SJSA1 (cell line): ENCODE data around the gene PPFIBP1. TPM values are rescaled to one million over a fixed set of nuclear protein-coding genes. Genes with fewer than 3 reads are reported as not detected.
A peak's percentile ranks its signal among the peaks of the same experiment; 100 is the strongest.

Experiments used
- DNase-seq, 2 experiments: peaks; one replicate each; pipeline ENCODE4 v3.0.0-alpha.2; 2015 to 2020; ENCODE audit warnings: low spot score in 2 of 2, low read depth in 1 of 2
- H3K27ac ChIP-seq: fragments of 250-450 bp; sonication (Bioruptor Pico); 2 replicates; pipeline ENCODE4 v1.5.1; 2020; ENCODE audit warnings: mild to moderate bottlenecking, moderate library complexity
- H3K27me3 ChIP-seq: fragments of 250-450 bp; sonication (Bioruptor Pico); replicated peaks from 2 replicates; pipeline ENCODE4 v1.5.1; 2020; ENCODE audit warnings: mild to moderate bottlenecking, moderate library complexity
- H3K36me3 ChIP-seq: fragments of 250-450 bp; sonication (Bioruptor Pico); 2 replicates; pipeline ENCODE4 v1.5.1; 2020; ENCODE audit warnings: mild to moderate bottlenecking
- H3K4me1 ChIP-seq: fragments of 250-450 bp; sonication (Bioruptor Pico); replicated peaks from 2 replicates; pipeline ENCODE4 v1.6.1; 2021; ENCODE audit warnings: mild to moderate bottlenecking
- H3K4me3 ChIP-seq: fragments of 250-450 bp; sonication (Bioruptor Pico); 2 replicates; pipeline ENCODE4 v1.5.1; 2020; ENCODE audit warnings: mild to moderate bottlenecking
- H3K9me3 ChIP-seq: fragments of 250-450 bp; sonication (Bioruptor Pico); replicated peaks from 2 replicates; pipeline ENCODE4 v1.5.1; 2020; ENCODE audit warnings: mild to moderate bottlenecking
- total RNA-seq: library from RNA; depleted of rRNA; stranded (reverse); fragments of >200 nt; shearing (Covaris generic); gene quantifications from 2 replicates; pipeline ENCODE4 v1.2.3, GENCODE V29; 2014

The PPFIBP1 gene
- total RNA-seq, 1 experiment from 2014 or later = 52.9 TPM

DNA sequence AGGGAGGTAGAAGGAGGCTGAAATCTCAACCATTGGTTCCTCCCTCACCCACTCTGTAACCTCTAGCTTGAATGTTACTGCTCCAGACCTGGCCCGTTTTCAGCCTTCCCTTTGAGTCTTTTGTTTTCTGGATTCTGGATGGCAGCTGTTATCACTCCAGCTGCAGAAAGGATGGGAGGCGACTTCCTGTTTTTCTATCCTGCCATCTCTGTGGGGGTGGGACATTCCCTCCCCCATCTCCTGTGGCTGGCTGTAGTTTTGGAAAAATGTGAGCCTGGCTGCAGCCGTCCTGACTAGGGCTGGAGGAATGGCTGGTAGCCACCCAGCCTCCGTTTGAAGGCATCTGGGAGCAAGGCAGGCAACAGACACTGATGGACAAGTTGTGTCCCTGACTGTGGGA lies 2.9 kb upstream of the PPFIBP1 start:
- H3K27ac ChIP-seq = no peak overlapping the region
- H3K27me3 ChIP-seq = no peaks in the 10 kb centered on the region
- H3K4me3 ChIP-seq = no peak overlapping the region
- H3K36me3 ChIP-seq = no peaks in the 10 kb centered on the region
- no peaks in the 10 kb centered on the region for H3K9me3 ChIP-seq
- peak in 1 of 2 experiments; percentile 15 for DNase-seq
- peaks cover 19% of the 10 kb centered on the region for H3K4me1 ChIP-seq

DNA sequence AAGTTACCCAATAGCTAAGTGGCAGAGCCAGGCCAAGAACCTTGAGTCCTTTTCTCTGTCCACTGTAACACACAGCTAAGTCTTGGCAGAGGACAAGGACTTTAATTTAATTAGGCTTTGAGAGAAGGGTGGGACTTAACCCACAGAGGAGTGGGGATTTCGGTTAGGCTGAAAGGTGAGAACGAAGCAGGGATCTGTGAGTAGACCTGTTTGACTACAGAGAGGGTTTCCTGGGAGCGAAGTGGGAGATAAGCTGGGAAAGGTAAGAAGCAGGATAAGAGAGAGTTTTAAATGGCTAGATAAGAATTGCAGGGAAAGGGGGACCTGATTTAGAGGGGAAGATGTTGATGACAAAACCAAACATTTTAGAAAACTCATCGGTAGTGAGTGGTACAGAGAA lies 2.0 kb upstream of the PPFIBP1 start:
- Histone ChIP-seq H3K27ac (no peak overlapping the region), H3K4me3 (no peak overlapping the region), H3K9me3 (no peaks in the 10 kb centered on the region), H3K4me1 (peaks cover 21% of the 10 kb centered on the region), H3K36me3 (no peaks in the 10 kb centered on the region), H3K27me3 (no peaks in the 10 kb centered on the region)
- DNase-seq = no peak

DNA sequence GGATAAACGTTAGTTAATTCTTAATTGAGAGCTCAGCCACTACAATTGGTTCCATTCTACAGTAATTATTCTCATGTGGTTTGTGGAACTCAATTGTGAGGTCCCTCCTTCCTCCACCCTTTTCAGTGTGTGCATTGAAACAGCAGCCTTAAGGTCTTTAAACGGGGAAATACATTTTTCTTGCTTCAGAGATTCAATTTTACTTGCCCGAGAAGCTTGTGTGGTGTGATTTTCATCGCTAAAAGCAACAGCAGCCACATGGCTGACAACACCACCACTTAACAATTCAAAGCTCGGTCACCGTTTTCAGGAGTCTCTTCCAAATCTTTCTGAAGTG lies 733 bp upstream of the PPFIBP1 start:
- H3K36me3 ChIP-seq = no peaks in the 10 kb centered on the region
- H3K27ac ChIP-seq = peak overlapping the region; percentile 65
- H3K4me1 ChIP-seq = peaks cover 21% of the 10 kb centered on the region
- DNase-seq = no peak
- H3K9me3 ChIP-seq = no peaks in the 10 kb centered on the region
- H3K4me3 ChIP-seq = peak overlapping the region; percentile 63
- H3K27me3 ChIP-seq = no peaks in the 10 kb centered on the region

DNA sequence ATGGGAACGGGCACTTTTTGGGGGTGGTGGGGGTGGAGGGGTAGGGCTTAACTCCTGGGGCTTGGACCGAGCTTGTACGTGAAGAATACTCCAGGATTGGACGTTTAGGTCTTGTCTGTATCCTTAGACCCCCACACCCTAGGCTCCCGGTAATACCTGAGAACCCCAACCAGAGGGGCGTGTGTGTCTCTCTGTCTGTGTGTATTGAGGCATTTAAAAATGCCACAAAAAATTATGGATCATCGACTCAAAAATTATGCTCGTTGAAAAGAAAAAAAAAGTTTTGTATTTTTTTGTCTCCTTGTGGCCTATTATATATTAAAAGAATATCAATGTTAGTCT lies 459 bp downstream of the PPFIBP1 start:
- Histone ChIP-seq H3K36me3 (0 out of 2 replicates have a peak, but pooled peaks cover 6% of the 10 kb centered on the region), H3K9me3 (no peaks in the 10 kb centered on the region), H3K4me3 (peak overlapping the region; percentile 63), H3K27me3 (no peaks in the 10 kb centered on the region), H3K27ac (peak overlapping the region; percentile 65), H3K4me1 (peaks cover 30% of the 10 kb centered on the region)
- no peak for DNase-seq

DNA sequence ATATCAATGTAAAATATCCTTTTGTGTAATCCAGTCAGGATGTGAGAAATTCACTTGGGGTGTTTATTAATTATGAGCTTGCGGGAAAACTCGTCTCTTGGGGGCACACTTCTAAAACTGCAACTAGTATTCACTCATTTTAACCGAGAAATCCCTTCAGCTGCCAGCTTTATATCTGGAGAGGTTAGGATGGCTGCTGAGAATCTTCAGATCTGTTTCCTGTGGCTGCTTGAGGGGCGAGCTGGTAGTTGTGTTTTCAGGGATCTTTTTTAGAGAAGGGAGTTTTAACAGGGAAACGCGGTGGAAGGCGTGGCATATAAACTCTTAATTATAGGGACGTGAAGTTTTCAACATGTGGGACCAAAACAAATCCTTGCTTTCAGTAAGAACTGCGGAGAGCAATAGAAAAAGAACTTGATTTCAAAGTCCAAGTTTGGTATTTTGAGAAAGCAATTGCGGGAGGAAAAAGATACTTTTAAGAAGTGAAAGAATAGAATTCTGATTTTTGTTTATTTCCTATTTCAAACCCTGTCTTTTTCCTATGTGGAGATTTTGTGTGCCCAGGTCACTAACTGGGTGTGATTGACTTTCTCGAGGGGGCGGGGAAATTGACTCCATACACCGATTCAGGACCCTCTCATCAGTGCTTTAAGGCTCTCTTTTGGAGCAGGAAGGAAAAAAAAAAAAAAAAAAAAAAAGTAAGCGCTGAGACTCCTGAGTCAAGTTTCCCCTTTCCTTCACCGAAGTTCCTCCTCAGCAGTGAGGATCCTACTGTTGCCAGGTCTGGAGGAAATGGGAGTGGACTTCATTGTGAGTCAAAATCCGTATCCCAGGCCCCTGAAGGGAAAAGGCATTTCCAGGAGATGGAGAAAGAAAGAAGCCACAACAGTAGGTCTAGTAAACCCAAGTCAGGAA lies 1.1 kb downstream of the PPFIBP1 start:
- peak in 1 of 2 experiments; percentile 34 for DNase-seq
- no peaks in the 10 kb centered on the region for H3K9me3 ChIP-seq

DNA sequence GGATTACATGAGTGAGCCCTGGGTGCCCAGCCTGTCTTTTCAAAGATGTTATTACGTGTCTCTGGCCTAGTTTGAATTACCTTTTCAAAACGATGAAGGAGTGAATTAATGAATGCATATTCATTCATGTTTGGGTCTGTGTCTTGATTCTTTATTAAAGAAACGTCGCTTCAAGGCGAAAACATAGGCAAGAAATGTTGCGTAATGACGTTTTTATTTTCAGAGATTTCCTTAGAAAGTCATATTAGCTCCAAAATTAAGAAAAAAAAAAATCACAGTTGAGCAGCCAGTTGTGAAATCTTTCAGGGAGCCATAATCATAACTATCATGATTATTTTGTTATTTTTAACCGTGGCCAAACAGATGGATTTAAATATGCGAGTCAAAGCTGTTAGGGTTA lies 3.5 kb downstream of the PPFIBP1 start:
- Histone ChIP-seq H3K4me1 (peaks cover 34% of the 10 kb centered on the region), H3K27ac (no peak overlapping the region), H3K9me3 (no peaks in the 10 kb centered on the region), H3K27me3 (no peaks in the 10 kb centered on the region), H3K4me3 (no peak overlapping the region), H3K36me3 (peaks cover 16% of the 10 kb centered on the region; the same call in 1 of the 2 replicates)
- DNase-seq = no peak

More for the DNA sequence above, 1.1 kb downstream of the PPFIBP1 start:
- Histone ChIP-seq H3K4me1 (peaks cover 34% of the 10 kb centered on the region), H3K36me3 (0 out of 2 replicates have a peak, but pooled peaks cover 6% of the 10 kb centered on the region), H3K27ac (peak overlapping the region; percentile 37), H3K27me3 (no peaks in the 10 kb centered on the region), H3K4me3 (peak overlapping the region; percentile 63)

DNA sequence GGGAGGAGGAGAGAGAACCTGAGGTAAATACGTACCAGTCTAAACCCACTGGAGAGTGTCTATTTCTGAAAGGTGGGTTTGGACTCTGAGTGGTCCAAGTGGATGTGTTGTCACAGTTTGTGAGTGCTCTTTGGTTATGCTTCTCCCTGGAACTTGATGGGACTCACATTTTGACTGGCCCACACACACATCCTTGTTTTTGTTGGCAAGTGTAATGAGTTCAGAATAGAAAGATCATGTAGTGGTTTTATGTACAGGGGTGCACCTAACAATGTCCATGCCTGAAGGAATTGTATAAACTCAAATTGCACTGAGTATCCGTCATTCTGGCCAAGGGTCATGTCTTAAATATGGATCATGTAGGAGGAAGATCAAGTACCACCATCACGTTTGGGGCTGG lies 4.8 kb downstream of the PPFIBP1 start:
- Histone ChIP-seq H3K4me1 (peaks cover 32% of the 10 kb centered on the region), H3K9me3 (no peaks in the 10 kb centered on the region), H3K4me3 (no peak overlapping the region), H3K27ac (no peak overlapping the region), H3K27me3 (no peaks in the 10 kb centered on the region), H3K36me3 (peaks cover 16% of the 10 kb centered on the region; the same call in 1 of the 2 replicates)
- no peak for DNase-seq

DNA sequence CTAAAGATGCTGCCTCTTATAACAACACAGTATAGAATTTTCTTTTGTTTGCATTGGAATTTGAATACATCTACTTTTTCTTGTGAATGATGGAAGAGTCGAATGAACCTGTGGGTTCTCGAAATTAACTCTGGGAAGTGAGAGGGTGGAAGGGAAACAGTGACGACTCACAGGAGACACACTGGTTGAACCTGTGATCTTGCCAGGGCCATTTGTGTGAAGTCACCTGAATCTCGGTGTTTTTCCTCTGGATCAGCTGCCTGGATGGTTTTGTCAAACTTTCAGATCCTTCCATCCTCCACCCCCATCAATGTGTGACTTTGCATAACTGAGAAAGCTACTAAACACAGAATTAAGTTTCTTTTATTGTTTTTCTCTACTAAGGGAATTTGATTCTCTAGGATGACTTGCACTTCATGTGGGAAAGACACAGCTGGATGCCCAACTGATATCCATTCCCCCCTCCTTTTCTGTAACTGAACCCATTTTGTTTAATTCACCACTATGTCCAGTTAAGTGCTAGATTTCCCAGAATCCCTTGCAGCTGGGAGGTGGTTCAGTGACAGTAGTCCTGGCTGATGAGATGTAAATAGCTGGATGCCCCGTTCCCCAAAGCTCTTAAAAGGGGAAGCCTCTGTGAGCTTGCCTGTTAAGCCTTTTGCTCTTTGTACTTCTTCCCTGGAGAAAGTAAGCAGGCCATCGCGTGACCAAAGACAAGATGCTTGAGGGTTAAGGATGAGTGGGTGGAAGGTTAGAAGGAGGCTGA lies 6.3 kb downstream of the PPFIBP1 start:
- no peak for DNase-seq
- Histone ChIP-seq H3K27ac (peak overlapping the region; percentile 2), H3K4me1 (peaks cover 45% of the 10 kb centered on the region), H3K4me3 (no peak overlapping the region), H3K27me3 (no peaks in the 10 kb centered on the region; the same call in 1 of the 2 replicates), H3K36me3 (peaks cover 23% of the 10 kb centered on the region), H3K9me3 (no peaks in the 10 kb centered on the region)

DNA sequence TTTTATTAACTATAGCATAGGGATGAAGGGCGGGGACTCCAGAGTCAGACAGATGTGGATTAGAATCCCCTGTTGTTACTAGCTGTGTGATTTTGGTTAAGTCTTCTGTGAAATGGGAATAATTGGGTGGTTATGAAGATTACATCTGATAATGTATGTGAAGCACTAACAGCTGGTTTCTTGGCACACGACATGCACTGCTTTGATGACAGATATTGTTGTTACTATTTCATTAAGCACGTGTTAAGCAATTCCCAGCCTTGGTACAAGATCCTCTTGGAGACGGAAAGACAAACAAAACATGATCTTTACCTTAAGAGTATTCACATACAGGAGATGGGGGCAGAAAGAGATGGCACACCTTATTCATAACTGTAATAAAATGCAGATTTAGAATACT lies 7.9 kb downstream of the PPFIBP1 start:
- Histone ChIP-seq H3K27ac (no peak overlapping the region), H3K9me3 (no peaks in the 10 kb centered on the region), H3K4me1 (peaks cover 37% of the 10 kb centered on the region), H3K27me3 (no peaks in the 10 kb centered on the region; the same call in 1 of the 2 replicates), H3K4me3 (no peak overlapping the region), H3K36me3 (peaks cover 34% of the 10 kb centered on the region)
- DNase-seq = no peak

DNA sequence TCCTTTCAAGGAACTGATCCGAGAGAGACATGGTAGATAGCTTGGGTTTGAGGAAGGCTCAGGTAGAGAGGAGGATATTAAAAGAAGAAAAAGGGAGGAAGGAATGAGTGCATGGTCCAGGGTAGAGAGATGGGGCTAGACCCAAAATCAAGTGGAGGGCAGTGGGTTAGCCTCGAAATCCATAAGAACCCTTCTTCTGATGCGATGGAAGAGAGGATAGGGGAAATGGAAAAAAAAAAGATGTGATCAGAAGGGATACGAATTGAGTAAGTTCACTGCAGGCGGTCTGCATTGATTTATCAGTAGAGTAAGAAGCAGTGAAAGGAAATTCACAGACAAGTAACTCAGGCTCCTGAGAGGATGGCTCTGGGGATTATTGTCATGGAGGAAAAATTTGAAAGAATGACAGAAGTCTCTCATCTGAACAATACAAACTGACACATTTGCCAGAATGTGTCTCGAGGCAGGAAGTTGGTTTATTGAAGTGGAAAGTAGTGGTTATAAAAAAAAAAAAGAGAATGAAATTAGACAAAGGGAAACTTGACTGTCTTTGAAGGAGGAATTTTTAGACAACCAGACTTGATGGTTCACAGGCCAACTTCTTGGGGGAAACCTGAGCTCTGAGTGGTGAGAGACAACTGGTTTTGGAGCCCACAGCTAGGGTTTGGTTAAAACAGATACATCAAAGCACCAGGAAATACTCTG lies 10.2 kb downstream of the PPFIBP1 start:
- Histone ChIP-seq H3K9me3 (no peaks in the 10 kb centered on the region), H3K4me3 (no peak overlapping the region), H3K4me1 (peaks cover 40% of the 10 kb centered on the region), H3K27me3 (no peaks in the 10 kb centered on the region; the same call in 1 of the 2 replicates), H3K36me3 (peaks cover 28% of the 10 kb centered on the region), H3K27ac (peak overlapping the region; percentile 78)
- DNase-seq = peak in 1 of 2 experiments; percentile 52

DNA sequence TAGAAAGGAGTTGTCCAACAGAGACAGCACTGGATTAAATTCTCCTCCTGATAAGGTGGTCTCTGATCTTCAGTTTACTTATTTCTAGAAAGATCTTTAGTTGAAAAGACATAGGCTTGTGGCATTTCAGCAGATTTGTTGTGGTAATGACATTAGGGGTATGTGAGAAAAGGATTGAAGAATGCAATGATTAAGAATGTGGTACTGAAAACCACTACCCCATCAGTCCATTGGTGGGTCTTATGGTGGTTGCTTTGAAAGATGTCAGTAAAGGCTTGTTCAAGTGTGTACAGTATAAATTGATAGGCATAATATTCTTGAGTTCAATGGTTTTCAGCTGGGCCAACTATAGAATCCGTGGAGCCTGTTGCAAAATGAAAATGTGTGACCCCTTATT lies 10.8 kb downstream of the PPFIBP1 start:
- Histone ChIP-seq H3K4me1 (peaks cover 40% of the 10 kb centered on the region), H3K27ac (peak overlapping the region; percentile 78), H3K36me3 (peaks cover 27% of the 10 kb centered on the region), H3K27me3 (no peaks in the 10 kb centered on the region; the same call in 1 of the 2 replicates), H3K9me3 (no peaks in the 10 kb centered on the region), H3K4me3 (no peak overlapping the region)
- DNase-seq = no peak

DNA sequence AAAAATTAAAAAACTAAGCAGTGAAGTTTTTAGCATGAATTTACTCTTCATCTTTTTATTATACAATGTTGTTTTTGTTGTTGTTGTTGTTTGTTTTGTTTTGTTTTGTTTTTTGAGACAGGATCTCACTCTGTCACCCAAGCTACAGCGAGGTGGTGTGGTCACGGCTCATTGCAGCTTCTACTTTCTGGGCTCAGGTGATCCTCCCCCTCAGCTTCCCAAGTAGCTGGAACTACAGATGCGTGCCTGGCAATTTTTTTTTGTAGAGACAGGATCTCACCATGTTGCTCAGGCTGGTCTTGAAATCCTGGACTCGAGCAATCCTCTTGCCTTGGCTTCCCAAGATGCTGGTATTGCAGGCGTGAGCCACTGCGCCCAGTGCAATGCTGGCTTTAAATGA lies 11.3 kb downstream of the PPFIBP1 start:
- DNase-seq = no peak
- Histone ChIP-seq H3K9me3 (no peaks in the 10 kb centered on the region), H3K36me3 (peaks cover 26% of the 10 kb centered on the region), H3K27ac (peak overlapping the region; percentile 78; the same call in 1 of the 2 replicates), H3K4me3 (no peak overlapping the region), H3K27me3 (no peaks in the 10 kb centered on the region; the same call in 1 of the 2 replicates), H3K4me1 (peaks cover 36% of the 10 kb centered on the region)

DNA sequence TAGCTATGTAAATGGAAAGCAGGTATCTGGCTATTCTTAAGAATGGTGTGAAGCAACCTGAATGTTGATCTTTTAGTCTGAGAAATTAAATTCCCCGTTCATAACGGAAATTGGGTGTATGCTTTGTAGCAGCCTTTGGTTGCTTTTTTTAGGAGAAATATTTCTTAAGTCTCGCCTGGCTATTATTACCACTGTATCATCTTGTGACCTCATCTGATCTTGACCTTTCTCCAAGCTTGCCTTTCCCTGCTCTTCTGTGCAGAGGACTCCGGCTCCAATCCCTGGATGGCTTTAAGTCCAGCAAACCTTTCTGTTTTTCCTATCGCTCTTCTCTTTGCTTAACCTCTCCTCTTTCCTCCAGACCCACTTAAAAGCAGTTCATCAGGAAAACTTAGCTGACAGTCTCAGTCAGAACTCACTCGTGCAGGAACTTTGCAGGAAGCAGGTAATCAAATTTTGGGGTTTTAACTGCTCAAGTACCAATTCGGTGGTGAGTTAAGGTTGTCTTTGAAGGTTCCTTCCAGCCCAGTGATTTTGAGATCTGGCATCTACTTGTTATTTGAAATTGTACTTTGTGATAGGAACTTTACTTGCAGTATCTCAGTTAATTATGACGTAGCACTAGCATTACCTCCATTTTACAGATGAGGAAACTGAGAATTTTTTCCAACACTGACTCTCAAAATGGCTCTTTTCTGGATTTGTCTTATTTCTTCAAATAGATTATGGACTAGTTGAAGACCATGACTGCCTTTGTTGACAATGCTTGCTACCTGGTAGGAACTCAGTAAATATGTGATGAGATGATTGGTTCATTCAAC lies 14.1 kb downstream of the PPFIBP1 start:
- Histone ChIP-seq H3K4me1 (peaks cover 47% of the 10 kb centered on the region), H3K9me3 (no peaks in the 10 kb centered on the region), H3K36me3 (peaks cover 18% of the 10 kb centered on the region), H3K27ac (no peak overlapping the region), H3K4me3 (no peak overlapping the region), H3K27me3 (no peaks in the 10 kb centered on the region; the same call in 1 of the 2 replicates)
- DNase-seq = no peak
